Fibroblast of lung (primary cell): ENCODE measurements around the gene NLRP13.

Source experiments
- CTCF ChIP-seq, 2 donors: IDR thresholded peaks in 1 of 2; conservative IDR thresholded peaks in 1 of 2; 1 replicate in 1 of 2; 2 replicates in 1 of 2; pipeline ENCODE4 v1.5.1; 2011 to 2012; ENCODE audit warnings: low read length in 2 of 2, control low read depth in 1 of 2, inconsistent platforms in 1 of 2, low read depth in 1 of 2, mild to moderate bottlenecking in 1 of 2
- EZH2 ChIP-seq: IDR thresholded peaks from 2 replicates; pipeline ENCODE4 v1.5.1; 2012; ENCODE audit warnings: low read length, control low read depth, mild to moderate bottlenecking; ENCODE audit errors: missing control alignments

DNA sequence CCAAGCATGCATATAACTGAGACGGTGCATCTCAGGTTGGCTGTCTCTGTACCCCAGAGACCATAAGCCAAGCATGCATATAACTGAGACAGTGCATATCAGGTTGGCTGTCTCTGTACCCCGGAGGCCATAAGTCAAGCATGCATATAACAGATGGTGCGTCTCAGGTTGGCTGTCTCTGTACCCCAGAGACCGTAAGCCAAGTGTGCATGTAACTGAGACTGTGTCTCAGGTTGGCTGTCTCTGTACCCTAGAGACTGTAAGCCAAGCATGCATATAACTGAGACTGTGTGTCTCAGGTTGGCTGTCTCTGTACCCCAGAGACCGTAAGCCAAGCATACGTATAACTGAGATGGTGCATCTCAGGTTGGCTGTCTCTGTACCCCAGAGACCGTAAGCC lies 65.0 kb downstream of the NLRP13 start:
- no peak for TF ChIP-seq EZH2
- TF ChIP-seq CTCF (conservative IDR thresholded peaks at IDR 0.05 in 1 of 2, IDR thresholded peaks at IDR 0.05 in 1 of 2; ENCODE audit: low read depth in 1 of 2, low read length in 2 of 2) = no peak
